Measurements from ENCODE around the gene REC8.
A peak's percentile ranks its signal among the peaks of the same experiment; 100 is the strongest.

Gene REC8

GRCh38 chr14:24136684-24137528 is 35.0 kb upstream of the REC8 start:
- peak overlapping the region; percentile 94 for H3K27ac ChIP-seq
- H3K4me3 ChIP-seq (ENCODE audit: low read depth in 1 of 2, low read length in 1 of 2): peak overlapping the region; percentile 88 to 98
- H3K27me3 ChIP-seq: no peaks in the 10 kb centered on the region
- peaks cover 34% of the 10 kb centered on the region for H3K36me3 ChIP-seq
- no peak for TF ChIP-seq CTCF (IDR thresholded peaks at IDR 0.05)
- H3K4me1 ChIP-seq (ENCODE audit: control insufficient read depth in 1 of 2, insufficient read depth in 1 of 2, low read depth in 1 of 2, low read length in 1 of 2): peaks cover 40 to 48% of the 10 kb centered on the region in 2 experiments
- no peaks in the 10 kb centered on the region for H3K9me3 ChIP-seq

- H3K4me1 ChIP-seq (ENCODE audit: control insufficient read depth in 1 of 2, insufficient read depth in 1 of 2, low read depth in 1 of 2, low read length in 1 of 2): peaks cover 45 to 52% of the 10 kb centered on the region in 2 experiments
These were observed 34.1 kb upstream of the REC8 start for GRCh38 chr14:24137529-24138395.

GRCh38 chr14:24138396-24139271 is 33.2 kb upstream of the REC8 start:
- peaks cover 45 to 52% of the 10 kb centered on the region in 2 experiments for H3K4me1 ChIP-seq (ENCODE audit: control insufficient read depth in 1 of 2, insufficient read depth in 1 of 2, low read depth in 1 of 2, low read length in 1 of 2)
- peaks cover 27% of the 10 kb centered on the region for H3K36me3 ChIP-seq
- no peaks in the 10 kb centered on the region for H3K9me3 ChIP-seq
- peak overlapping the region; percentile 15 for H3K27ac ChIP-seq
- H3K27me3 ChIP-seq: no peaks in the 10 kb centered on the region
- no peak overlapping the region for H3K4me3 ChIP-seq (ENCODE audit: low read depth in 1 of 2, low read length in 1 of 2)
- TF ChIP-seq CTCF (IDR thresholded peaks at IDR 0.05): no peak

More at GRCh38 chr14:24137529-24138395, 34.1 kb upstream of the REC8 start:
- no peaks in the 10 kb centered on the region for H3K9me3 ChIP-seq
- H3K27ac ChIP-seq: peak overlapping the region; percentile 15
- no peaks in the 10 kb centered on the region for H3K27me3 ChIP-seq
- no peak for TF ChIP-seq CTCF (IDR thresholded peaks at IDR 0.05)
- H3K36me3 ChIP-seq: peaks cover 27% of the 10 kb centered on the region
- peak overlapping the region; percentile 1 to 98 for H3K4me3 ChIP-seq (ENCODE audit: low read depth in 1 of 2, low read length in 1 of 2)

- H3K27ac ChIP-seq: no peak overlapping the region
- peaks cover 45 to 52% of the 10 kb centered on the region in 2 experiments for H3K4me1 ChIP-seq (ENCODE audit: control insufficient read depth in 1 of 2, insufficient read depth in 1 of 2, low read depth in 1 of 2, low read length in 1 of 2)
- H3K9me3 ChIP-seq: no peaks in the 10 kb centered on the region
- H3K4me3 ChIP-seq (ENCODE audit: low read depth in 1 of 2, low read length in 1 of 2): no peak overlapping the region
- peaks cover 27% of the 10 kb centered on the region for H3K36me3 ChIP-seq
- no peak for TF ChIP-seq CTCF (IDR thresholded peaks at IDR 0.05)
- no peaks in the 10 kb centered on the region for H3K27me3 ChIP-seq
These were observed 32.5 kb upstream of the REC8 start for GRCh38 chr14:24139272-24139934.
